ENCODE data around the gene RAB9A.

The RAB9A gene

GRCh38 chrX:13685126-13685763 is 3.7 kb upstream of the RAB9A start:
- no peak for DNase-seq (ENCODE audit: low read depth)
- no peak for TF ChIP-seq CTCF (IDR thresholded peaks at IDR 0.05; ENCODE audit: control insufficient read depth, insufficient read depth, low read depth, low read length, missing control alignments)
- H3K4me3 ChIP-seq (ENCODE audit: control insufficient read depth, low read depth, low read length), result no peak overlapping the region

DNA sequence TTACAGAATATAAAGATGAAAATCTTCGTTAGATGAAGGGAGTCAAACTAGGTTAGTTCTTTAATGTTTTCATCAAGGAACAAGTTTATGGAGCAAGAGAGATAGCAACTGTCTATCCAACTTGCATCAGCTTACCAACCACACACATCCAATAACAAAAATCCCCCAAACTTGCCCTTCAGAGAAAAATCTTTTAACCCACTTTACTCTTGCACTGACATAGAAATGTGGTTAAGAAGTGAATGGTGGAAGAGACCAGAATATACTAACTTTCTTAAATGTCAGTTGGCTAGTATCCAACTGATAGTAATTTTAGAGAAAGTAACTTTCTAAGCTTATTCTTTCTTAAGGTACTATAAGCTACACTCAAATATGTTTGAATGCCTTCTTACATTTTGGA is 1.7 kb upstream of the RAB9A start:
- H3K4me3 ChIP-seq (ENCODE audit: control insufficient read depth, low read depth, low read length), result no peak overlapping the region
- no peak for DNase-seq (ENCODE audit: low read depth)
- TF ChIP-seq CTCF (IDR thresholded peaks at IDR 0.05; ENCODE audit: control insufficient read depth, insufficient read depth, low read depth, low read length, missing control alignments), result no peak

- peak overlapping the region; percentile 91 for H3K4me3 ChIP-seq (ENCODE audit: control insufficient read depth, low read depth, low read length)
- TF ChIP-seq CTCF (IDR thresholded peaks at IDR 0.05; ENCODE audit: control insufficient read depth, insufficient read depth, low read depth, low read length, missing control alignments), result no peak
- DNase-seq (ENCODE audit: low read depth), result no peak
Measured at GRCh38 chrX:13688384-13688957, 457 bp upstream of the RAB9A start.

GRCh38 chrX:13689741-13690211 is 848 bp downstream of the RAB9A start:
- no peak for DNase-seq (ENCODE audit: low read depth)
- TF ChIP-seq CTCF (IDR thresholded peaks at IDR 0.05; ENCODE audit: control insufficient read depth, insufficient read depth, low read depth, low read length, missing control alignments), result no peak
- peak overlapping the region; percentile 91 for H3K4me3 ChIP-seq (ENCODE audit: control insufficient read depth, low read depth, low read length)

DNA sequence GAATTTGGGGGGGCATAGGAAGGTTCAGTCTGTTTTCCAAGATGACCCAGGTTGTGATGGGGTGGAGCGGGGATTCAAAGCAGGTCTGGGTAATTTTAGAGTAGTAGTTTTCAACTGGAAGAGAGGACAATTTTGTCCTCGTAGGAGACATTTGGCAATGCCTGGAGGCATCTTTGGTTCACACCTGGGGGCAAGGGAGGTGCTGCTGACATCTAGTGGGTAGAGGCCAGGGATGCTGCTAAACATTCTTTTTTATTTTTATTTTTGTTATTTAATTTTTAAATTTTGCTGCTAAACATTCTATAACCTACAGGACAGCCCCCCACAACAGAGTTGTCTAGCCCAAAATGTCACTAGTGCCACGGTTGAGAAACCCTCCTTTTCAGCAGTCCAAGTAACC is 1.9 kb downstream of the RAB9A start:
- no peak for DNase-seq (ENCODE audit: low read depth)
- no peak overlapping the region for H3K4me3 ChIP-seq (ENCODE audit: control insufficient read depth, low read depth, low read length)

GRCh38 chrX:13691841-13692371 is 3.0 kb downstream of the RAB9A start:
- no peak for TF ChIP-seq CTCF (IDR thresholded peaks at IDR 0.05; ENCODE audit: control insufficient read depth, insufficient read depth, low read depth, low read length, missing control alignments)
- DNase-seq (ENCODE audit: low read depth), result no peak

More for the DNA sequence above, 1.9 kb downstream of the RAB9A start:
- TF ChIP-seq CTCF (IDR thresholded peaks at IDR 0.05; ENCODE audit: control insufficient read depth, insufficient read depth, low read depth, low read length, missing control alignments), result peak; percentile 12

More at GRCh38 chrX:13691841-13692371, 3.0 kb downstream of the RAB9A start:
- H3K4me3 ChIP-seq (ENCODE audit: control insufficient read depth, low read depth, low read length), result no peak overlapping the region
